ENCODE results near the gene CD74.

DNA sequence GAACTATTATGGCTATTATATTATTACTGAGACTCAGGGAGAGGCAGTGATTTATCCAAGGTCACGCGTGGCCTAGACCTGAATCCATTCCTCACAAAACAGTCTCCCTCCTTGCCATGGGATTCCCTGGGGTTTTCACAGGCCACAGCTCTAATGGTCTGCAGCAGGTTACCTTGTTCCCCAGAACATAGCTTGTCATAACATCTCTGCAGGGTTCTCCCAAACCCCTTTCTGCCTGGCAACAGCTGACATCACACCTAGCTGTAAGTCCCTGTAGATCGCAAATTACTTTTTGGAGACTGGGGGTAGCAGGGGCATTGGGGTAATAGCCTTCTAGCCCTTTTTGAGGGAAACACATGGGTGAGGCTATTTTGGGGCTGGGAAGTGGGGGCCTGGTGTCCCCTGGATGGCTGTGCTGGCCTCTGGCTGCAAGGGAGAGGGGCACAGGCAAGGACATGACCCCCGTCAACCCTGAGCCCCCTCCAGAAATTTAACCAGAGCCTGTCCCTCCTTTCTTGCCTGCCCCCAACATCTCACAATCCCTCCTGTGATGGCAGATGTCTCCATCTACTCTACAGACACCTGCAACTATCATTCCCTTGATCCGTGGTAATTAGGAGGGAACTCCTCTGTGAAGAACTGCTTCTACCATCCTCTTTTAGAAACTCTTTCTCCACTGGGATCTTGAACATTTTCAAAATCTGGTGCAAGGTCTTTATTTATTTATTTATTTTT, 1.3 kb downstream of the CD74 start:
- TF ChIP-seq, protein P1, sequence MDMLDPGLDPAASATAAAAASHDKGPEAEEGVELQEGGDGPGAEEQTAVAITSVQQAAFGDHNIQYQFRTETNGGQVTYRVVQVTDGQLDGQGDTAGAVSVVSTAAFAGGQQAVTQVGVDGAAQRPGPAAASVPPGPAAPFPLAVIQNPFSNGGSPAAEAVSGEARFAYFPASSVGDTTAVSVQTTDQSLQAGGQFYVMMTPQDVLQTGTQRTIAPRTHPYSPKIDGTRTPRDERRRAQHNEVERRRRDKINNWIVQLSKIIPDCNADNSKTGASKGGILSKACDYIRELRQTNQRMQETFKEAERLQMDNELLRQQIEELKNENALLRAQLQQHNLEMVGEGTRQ (IDR thresholded peaks at IDR 0.05) = no peak
- TF ChIP-seq POLR2A (IDR thresholded peaks at IDR 0.05; ENCODE audit: low read length) = no peak
- TF ChIP-seq, protein P2, sequence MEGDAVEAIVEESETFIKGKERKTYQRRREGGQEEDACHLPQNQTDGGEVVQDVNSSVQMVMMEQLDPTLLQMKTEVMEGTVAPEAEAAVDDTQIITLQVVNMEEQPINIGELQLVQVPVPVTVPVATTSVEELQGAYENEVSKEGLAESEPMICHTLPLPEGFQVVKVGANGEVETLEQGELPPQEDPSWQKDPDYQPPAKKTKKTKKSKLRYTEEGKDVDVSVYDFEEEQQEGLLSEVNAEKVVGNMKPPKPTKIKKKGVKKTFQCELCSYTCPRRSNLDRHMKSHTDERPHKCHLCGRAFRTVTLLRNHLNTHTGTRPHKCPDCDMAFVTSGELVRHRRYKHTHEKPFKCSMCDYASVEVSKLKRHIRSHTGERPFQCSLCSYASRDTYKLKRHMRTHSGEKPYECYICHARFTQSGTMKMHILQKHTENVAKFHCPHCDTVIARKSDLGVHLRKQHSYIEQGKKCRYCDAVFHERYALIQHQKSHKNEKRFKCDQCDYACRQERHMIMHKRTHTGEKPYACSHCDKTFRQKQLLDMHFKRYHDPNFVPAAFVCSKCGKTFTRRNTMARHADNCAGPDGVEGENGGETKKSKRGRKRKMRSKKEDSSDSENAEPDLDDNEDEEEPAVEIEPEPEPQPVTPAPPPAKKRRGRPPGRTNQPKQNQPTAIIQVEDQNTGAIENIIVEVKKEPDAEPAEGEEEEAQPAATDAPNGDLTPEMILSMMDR (IDR thresholded peaks at IDR 0.05) = no peak
- no peak for TF ChIP-seq ZFP36 (IDR thresholded peaks at IDR 0.05; ENCODE audit: borderline replicate concordance, partially characterized antibody)
- TF ChIP-seq BHLHE40 (IDR thresholded peaks at IDR 0.05; ENCODE audit: low read depth, low read length) = no peak
- no peak for TF ChIP-seq HDAC2 (IDR thresholded peaks at IDR 0.05)
- no peak for TF ChIP-seq ESRRA (IDR thresholded peaks at IDR 0.05; ENCODE audit: borderline replicate concordance, low read length)
- TF ChIP-seq NFE2L2 (conservative IDR thresholded peaks at IDR 0.05; ENCODE audit: low read length) = no peak
- no peak for TF ChIP-seq SMC3 (IDR thresholded peaks at IDR 0.05)
- TF ChIP-seq RAD21 (conservative IDR thresholded peaks at IDR 0.05 in 1 of 2, IDR thresholded peaks at IDR 0.05 in 1 of 2) = no peak
- TF ChIP-seq SREBF2 (IDR thresholded peaks at IDR 0.05) = no peak
- no peak for TF ChIP-seq MAFK (IDR thresholded peaks at IDR 0.05; ENCODE audit: partially characterized antibody)
- TF ChIP-seq, protein P3, sequence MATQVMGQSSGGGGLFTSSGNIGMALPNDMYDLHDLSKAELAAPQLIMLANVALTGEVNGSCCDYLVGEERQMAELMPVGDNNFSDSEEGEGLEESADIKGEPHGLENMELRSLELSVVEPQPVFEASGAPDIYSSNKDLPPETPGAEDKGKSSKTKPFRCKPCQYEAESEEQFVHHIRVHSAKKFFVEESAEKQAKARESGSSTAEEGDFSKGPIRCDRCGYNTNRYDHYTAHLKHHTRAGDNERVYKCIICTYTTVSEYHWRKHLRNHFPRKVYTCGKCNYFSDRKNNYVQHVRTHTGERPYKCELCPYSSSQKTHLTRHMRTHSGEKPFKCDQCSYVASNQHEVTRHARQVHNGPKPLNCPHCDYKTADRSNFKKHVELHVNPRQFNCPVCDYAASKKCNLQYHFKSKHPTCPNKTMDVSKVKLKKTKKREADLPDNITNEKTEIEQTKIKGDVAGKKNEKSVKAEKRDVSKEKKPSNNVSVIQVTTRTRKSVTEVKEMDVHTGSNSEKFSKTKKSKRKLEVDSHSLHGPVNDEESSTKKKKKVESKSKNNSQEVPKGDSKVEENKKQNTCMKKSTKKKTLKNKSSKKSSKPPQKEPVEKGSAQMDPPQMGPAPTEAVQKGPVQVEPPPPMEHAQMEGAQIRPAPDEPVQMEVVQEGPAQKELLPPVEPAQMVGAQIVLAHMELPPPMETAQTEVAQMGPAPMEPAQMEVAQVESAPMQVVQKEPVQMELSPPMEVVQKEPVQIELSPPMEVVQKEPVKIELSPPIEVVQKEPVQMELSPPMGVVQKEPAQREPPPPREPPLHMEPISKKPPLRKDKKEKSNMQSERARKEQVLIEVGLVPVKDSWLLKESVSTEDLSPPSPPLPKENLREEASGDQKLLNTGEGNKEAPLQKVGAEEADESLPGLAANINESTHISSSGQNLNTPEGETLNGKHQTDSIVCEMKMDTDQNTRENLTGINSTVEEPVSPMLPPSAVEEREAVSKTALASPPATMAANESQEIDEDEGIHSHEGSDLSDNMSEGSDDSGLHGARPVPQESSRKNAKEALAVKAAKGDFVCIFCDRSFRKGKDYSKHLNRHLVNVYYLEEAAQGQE (IDR thresholded peaks at IDR 0.05) = no peak

All from A549 (cell line).